A549 (cell line): ENCODE data around the gene STIM2. TPM values are rescaled to one million over a fixed set of nuclear protein-coding genes. Genes with fewer than 3 reads are reported as not detected.

Source experiments
- ATAC-seq, 2 experiments: fragments of 200-7000 bp in 1 of 2; fragments of >200 bp in 1 of 2; cut with Nextera tagmentation in 1 of 2; cut with Tn5 transposase in 1 of 2; 3 replicates each; pipeline versions ENCODE4 v1.8.0 to v1.9.1; 2018 to 2020; ENCODE audit warnings: mild to moderate bottlenecking in 1 of 2, moderate library complexity in 1 of 2
- CTCF ChIA-PET: fragments of 300-600 bp; sonication (Branson Sonifier 250); formaldehyde crosslinking; extraction: SDS; loops from one replicate; lab custom pipeline; 2021; ENCODE audit warnings: antibody characterized with exemption, inconsistent platforms; lab: Yijun Ruan, JAX
- POLR2A ChIA-PET: fragments of 350-600 bp; formaldehyde crosslinking; extraction: SDS; loops from one replicate; lab custom pipeline; 2021; ENCODE audit warnings: antibody characterized with exemption, inconsistent platforms; lab: Yijun Ruan, JAX
- DNase-seq, 2 experiments: peaks; one replicate each; pipeline versions ENCODE4 v3.0.0 to v3.0.0-alpha.2; 2011 to 2016; ENCODE audit warnings: low read depth in 1 of 2, low spot score in 1 of 2
- FAIRE-seq: peaks from 2 replicates; lab custom pipeline; 2011; peaks lifted over from hg19 to GRCh38; lab: Jason Lieb, UNC
- H3K27ac ChIP-seq, 2 experiments: fragments of >200 bp; sonication (Bioruptor Twin); formaldehyde crosslinking; 3 replicates each; pipeline ENCODE4 v1.5.1; 2016 to 2017
- H3K4me1 ChIP-seq: fragments of >200 bp; sonication (Bioruptor Twin); formaldehyde crosslinking; 3 replicates; pipeline ENCODE4 v1.6.1; 2016
- H3K4me2 ChIP-seq: fragments of >200 bp; sonication (Bioruptor Twin); formaldehyde crosslinking; 3 replicates; pipeline ENCODE4 v1.6.1; 2016
- H3K4me3 ChIP-seq: fragments of >200 bp; sonication (Bioruptor Twin); formaldehyde crosslinking; 3 replicates; pipeline ENCODE4 v1.5.1; 2016
- H3K9me3 ChIP-seq: fragments of >200 bp; sonication (Bioruptor Twin); formaldehyde crosslinking; 3 replicates; pipeline ENCODE4 v1.6.1; 2016
- CBX2 ChIP-seq: fragments of 200-600 bp; sonication (generic); IDR thresholded peaks from 2 replicates; pipeline ENCODE4 v1.6.1; 2016; ENCODE audit warnings: low read depth, mild to moderate bottlenecking, borderline replicate concordance
- E2F6 ChIP-seq: IDR thresholded peaks from 2 replicates; pipeline ENCODE4 v1.6.1; 2012; ENCODE audit warnings: low read depth, borderline replicate concordance
- EHF ChIP-seq: fragments of 250-450 bp; sonication (Bioruptor Pico); IDR thresholded peaks from 2 replicates; pipeline ENCODE4 v1.5.0; 2020; ENCODE audit warnings: mild to moderate bottlenecking
- FOSL2 ChIP-seq, 2 experiments: fragments of 450-650 bp in 1 of 2; fragments of >200 bp in 1 of 2; sonication (Bioruptor Twin) in 1 of 2; formaldehyde crosslinking; IDR thresholded peaks; 2 replicates each; pipeline versions ENCODE4 v1.5.0 to v1.6.1; 2016 to 2020; ENCODE audit warnings: mild to moderate bottlenecking in 1 of 2, moderate library complexity in 1 of 2
- FOXS1 ChIP-seq: fragments of 250-450 bp; sonication (Bioruptor Pico); IDR thresholded peaks from 2 replicates; pipeline ENCODE4 v1.5.0; 2020; ENCODE audit warnings: mild to moderate bottlenecking, moderate library complexity
- HEYL ChIP-seq: fragments of 250-450 bp; sonication (Bioruptor Pico); IDR thresholded peaks from 2 replicates; pipeline ENCODE4 v1.8.0; 2021; ENCODE audit warnings: mild to moderate bottlenecking, moderate library complexity
- KDM5A ChIP-seq: fragments of 200-600 bp; sonication (generic); IDR thresholded peaks from 2 replicates; pipeline ENCODE4 v1.6.1; 2016; ENCODE audit warnings: antibody characterized with exemption, mild to moderate bottlenecking
- MAX ChIP-seq: IDR thresholded peaks from 2 replicates; pipeline ENCODE4 v1.6.1; 2012
- NFE2L2 ChIP-seq: fragments of 150-350 bp; conservative IDR thresholded peaks from 2 replicates; pipeline ENCODE4 v1.6.1; 2014; ENCODE audit warnings: low read length
- POLR2A ChIP-seq: IDR thresholded peaks from 2 replicates; pipeline ENCODE4 v1.6.1; 2012; ENCODE audit warnings: mild to moderate bottlenecking, low read length
- RARB ChIP-seq: fragments of 250-450 bp; sonication (Bioruptor Pico); IDR thresholded peaks from 2 replicates; pipeline ENCODE4 v1.8.0; 2021; ENCODE audit warnings: mild to moderate bottlenecking, moderate library complexity
- REST ChIP-seq: fragments of 200-600 bp; sonication (generic); IDR thresholded peaks from 2 replicates; pipeline ENCODE4 v1.6.1; 2016; ENCODE audit warnings: antibody characterized with exemption, mild to moderate bottlenecking, moderate library complexity
- SREBF2 ChIP-seq: fragments of 450-650 bp; IDR thresholded peaks from 2 replicates; pipeline ENCODE4 v1.6.1; 2014; ENCODE audit warnings: mild to moderate bottlenecking, moderate library complexity
- TFCP2L1 ChIP-seq: fragments of 250-450 bp; sonication (Bioruptor Pico); IDR thresholded peaks from 2 replicates; pipeline ENCODE4 v1.5.0; 2021; ENCODE audit warnings: mild to moderate bottlenecking
- ZNF302 ChIP-seq: fragments of 250-450 bp; sonication (Bioruptor Pico); IDR thresholded peaks from 2 replicates; pipeline ENCODE4 v1.9.0; 2021; ENCODE audit warnings: inconsistent platforms, mild to moderate bottlenecking, moderate library complexity
- WGBS: methylation state at CpG from one replicate; pipeline ENCODE4 v1.1.6; 2017; ENCODE audit errors: missing lambda C conversion rate; 5-methylcytosine and 5-hydroxymethylcytosine counted together
- polyA plus RNA-seq, 4 experiments: library from polyadenylated mRNA; depleted of rRNA in 3 of 4; stranded (reverse); fragments of >200 nt; fragmentation: RNase III in 1 of 4; extraction: RNeasy Plus Mini Kit Qiagen cat#74134 plus additional on column Dnase treatment in 1 of 4; gene quantifications; 2 replicates in 3 of 4; 3 replicates in 1 of 4; pipeline ENCODE4 v1.2.3, GENCODE V29; 2011 to 2017
- TF ChIP-seq, protein P1 (sequence below): fragments of 250-450 bp; sonication (Bioruptor Pico); IDR thresholded peaks from 2 replicates; pipeline ENCODE4 v1.5.0; 2021; ENCODE audit warnings: mild to moderate bottlenecking, moderate library complexity, borderline replicate concordance
- TF ChIP-seq, protein P2 (sequence below): fragments of 450-650 bp; IDR thresholded peaks from 2 replicates; pipeline ENCODE4 v1.6.1; 2014; ENCODE audit warnings: antibody characterized with exemption

Gene STIM2
- polyA plus RNA-seq, 2 of the 4 experiments (the other 2 are of a cell fraction) = 13.6 to 20.6 TPM

DNA sequence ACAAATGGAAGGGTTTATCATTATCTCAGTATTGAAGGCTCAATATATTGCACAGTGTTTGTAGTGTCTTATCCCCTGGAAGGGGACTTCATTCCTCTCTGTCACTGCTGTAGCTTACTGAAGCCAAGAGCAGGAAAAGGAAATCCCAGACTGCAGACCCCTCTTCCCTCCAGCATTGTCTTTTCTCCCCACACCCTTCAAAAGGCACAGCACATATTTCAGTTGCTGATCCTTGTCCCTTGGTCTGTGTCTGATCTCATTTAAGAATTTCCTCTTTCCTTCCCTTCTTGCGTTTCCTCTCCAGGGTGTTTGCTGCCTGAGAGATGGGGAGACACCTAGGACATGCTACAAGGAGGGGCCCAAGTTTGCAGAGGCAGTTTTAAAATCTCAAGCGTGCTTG, 40.1 kb downstream of the STIM2 start (continued):
- TF ChIP-seq REST = no peak

- H3K4me3 ChIP-seq = no peak overlapping the region
- no peaks in the 10 kb centered on the region for H3K4me1 ChIP-seq
- H3K27ac ChIP-seq = no peak overlapping the region
- CTCF ChIA-PET = no interaction called here
- no peak overlapping the region for H3K4me2 ChIP-seq
- DNase-seq (no peak), FAIRE-seq (no peak), ATAC-seq (no peak)
- no peaks in the 10 kb centered on the region for H3K9me3 ChIP-seq
- POLR2A ChIA-PET = no interaction called here
- WGBS = 71% methylated on average over 2 of the region's 2 CpGs
- no peak for TF ChIP-seq POLR2A
- TF ChIP-seq CBX2 = no peak
- TF ChIP-seq NFE2L2 = no peak
- no peak for TF ChIP-seq FOXS1 (CRISPR knock-in tag)
- TF ChIP-seq, all 56 proteins: peak for 0
Observed at GRCh38 chr4:26905172-26905571, 44.5 kb downstream of the STIM2 start.

DNA sequence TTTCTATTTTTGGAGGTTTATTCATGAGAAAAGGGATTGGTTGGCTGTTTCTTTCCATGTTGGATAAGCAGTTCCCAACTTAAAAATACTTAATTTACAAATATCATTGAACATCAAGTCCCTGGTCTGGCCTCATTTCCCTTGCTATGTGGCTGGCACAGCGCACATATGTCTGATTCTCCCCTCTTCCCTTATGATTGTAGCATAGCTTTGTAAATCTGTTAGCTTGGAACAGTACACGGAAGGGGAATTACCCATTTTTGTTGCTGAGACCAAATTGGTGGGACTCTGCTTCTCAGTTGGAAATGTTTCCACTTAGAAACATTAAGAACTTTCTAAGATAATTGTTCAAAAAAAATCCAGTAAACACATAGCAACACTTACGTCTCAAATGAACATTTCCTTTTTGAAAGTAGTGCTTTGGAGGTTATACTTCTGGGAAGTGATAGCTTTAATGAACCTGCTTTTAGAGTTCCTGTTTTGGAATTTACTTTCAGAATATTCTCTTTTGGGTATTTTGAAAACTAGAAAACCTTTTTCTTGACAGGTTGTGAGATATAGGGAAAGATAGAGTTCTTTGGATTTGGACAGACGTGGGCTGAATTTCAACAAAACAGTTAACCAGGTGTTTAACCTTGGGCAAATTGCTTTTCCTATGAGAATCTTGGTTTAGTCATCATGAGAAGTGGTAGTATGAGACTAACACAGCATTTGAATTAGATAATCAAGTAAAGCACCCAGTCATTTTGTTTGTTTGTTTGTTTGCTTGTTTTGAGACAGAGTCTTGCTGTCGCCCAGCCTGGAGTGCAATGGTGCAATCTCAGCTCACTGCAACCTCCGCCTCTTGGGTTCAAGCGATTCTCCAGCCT, 47.3 kb downstream of the STIM2 start:
- TF ChIP-seq ZNF302 (no peak), CBX2 (no peak), MAX (no peak), KDM5A (no peak), SREBF2 (no peak), EHF (no peak), TFCP2L1 (CRISPR knock-in tag) (no peak), FOSL2 (IDR thresholded peaks at IDR 0.05) (no peak), FOSL2 (CRISPR knock-in tag; IDR thresholded peaks at IDR 0.05) (no peak), RARB (no peak), E2F6 (no peak), HEYL (CRISPR knock-in tag) (no peak)
- TF ChIP-seq, protein P1, sequence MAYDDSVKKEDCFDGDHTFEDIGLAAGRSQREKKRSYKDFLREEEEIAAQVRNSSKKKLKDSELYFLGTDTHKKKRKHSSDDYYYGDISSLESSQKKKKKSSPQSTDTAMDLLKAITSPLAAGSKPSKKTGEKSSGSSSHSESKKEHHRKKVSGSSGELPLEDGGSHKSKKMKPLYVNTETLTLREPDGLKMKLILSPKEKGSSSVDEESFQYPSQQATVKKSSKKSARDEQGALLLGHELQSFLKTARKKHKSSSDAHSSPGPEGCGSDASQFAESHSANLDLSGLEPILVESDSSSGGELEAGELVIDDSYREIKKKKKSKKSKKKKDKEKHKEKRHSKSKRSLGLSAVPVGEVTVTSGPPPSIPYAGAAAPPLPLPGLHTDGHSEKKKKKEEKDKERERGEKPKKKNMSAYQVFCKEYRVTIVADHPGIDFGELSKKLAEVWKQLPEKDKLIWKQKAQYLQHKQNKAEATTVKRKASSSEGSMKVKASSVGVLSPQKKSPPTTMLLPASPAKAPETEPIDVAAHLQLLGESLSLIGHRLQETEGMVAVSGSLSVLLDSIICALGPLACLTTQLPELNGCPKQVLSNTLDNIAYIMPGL (CRISPR knock-in tag) = no peak
- TF ChIP-seq, protein P2, sequence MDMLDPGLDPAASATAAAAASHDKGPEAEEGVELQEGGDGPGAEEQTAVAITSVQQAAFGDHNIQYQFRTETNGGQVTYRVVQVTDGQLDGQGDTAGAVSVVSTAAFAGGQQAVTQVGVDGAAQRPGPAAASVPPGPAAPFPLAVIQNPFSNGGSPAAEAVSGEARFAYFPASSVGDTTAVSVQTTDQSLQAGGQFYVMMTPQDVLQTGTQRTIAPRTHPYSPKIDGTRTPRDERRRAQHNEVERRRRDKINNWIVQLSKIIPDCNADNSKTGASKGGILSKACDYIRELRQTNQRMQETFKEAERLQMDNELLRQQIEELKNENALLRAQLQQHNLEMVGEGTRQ = no peak

More for the DNA sequence above, 47.3 kb downstream of the STIM2 start:
- ChIA-PET CTCF (no interaction called here), POLR2A (no interaction called here)
- Histone ChIP-seq H3K4me2 (no peak overlapping the region), H3K4me3 (no peak overlapping the region), H3K4me1 (no peaks in the 10 kb centered on the region), H3K27ac (no peak overlapping the region), H3K9me3 (no peaks in the 10 kb centered on the region)
- no peak for ATAC-seq
- no peak for FAIRE-seq
- 94% methylated on average over 7 of the region's 7 CpGs for WGBS
- no peak for DNase-seq
